HG03280 (cell line): ENCODE measurements around the gene SEC63.
"Not testable (repeated sequence)": the region's sequence is repeated elsewhere in the genome, so short reads cannot be mapped to it uniquely, and the experiment has no call there.

Experiments
- ATAC-seq: cut with Tn5 transposase; IDR thresholded peaks from one replicate; pipeline ENCODE4 v1.9.1; 2021; ENCODE audit warnings: mild to moderate bottlenecking, moderate library complexity; ENCODE audit not compliant: unreplicated experiment

Gene SEC63

GRCh38 chr6:107934229-107934628 is 23.8 kb downstream of the SEC63 start:
- ATAC-seq, result not testable (repeated sequence)

GRCh38 chr6:107932580-107932979 is 25.4 kb downstream of the SEC63 start:
- no peak for ATAC-seq

GRCh38 chr6:107931894-107932293 is 26.1 kb downstream of the SEC63 start:
- ATAC-seq, result no peak

GRCh38 chr6:107928984-107929383 is 29.0 kb downstream of the SEC63 start:
- ATAC-seq, result no peak

GRCh38 chr6:107926697-107927544 is 31.1 kb downstream of the SEC63 start:
- not testable (repeated sequence) for ATAC-seq

- no peak for ATAC-seq
Observed at GRCh38 chr6:107917451-107918375, 40.3 kb downstream of the SEC63 start.

- ATAC-seq, result not testable (repeated sequence)
Observed at GRCh38 chr6:107916961-107917360, 41.0 kb downstream of the SEC63 start.

- ATAC-seq, result no peak
Observed at GRCh38 chr6:107911692-107912091, 46.3 kb downstream of the SEC63 start.

- ATAC-seq, result no peak
Observed at GRCh38 chr6:107894809-107895396, 63.1 kb downstream of the SEC63 start.

GRCh38 chr6:107890431-107890830 is 67.6 kb downstream of the SEC63 start:
- not testable (repeated sequence) for ATAC-seq

- not testable (repeated sequence) for ATAC-seq
Observed at GRCh38 chr6:107885950-107886349, 72.1 kb downstream of the SEC63 start.

GRCh38 chr6:107879941-107880340 is 78.1 kb downstream of the SEC63 start:
- no peak for ATAC-seq

- no peak for ATAC-seq
Observed at GRCh38 chr6:107877968-107878367, 80.0 kb downstream of the SEC63 start.

GRCh38 chr6:107871976-107872375 is 86.0 kb downstream of the SEC63 start:
- ATAC-seq, result no peak

- ATAC-seq, result not testable (repeated sequence)
Observed at GRCh38 chr6:107871512-107871911, 86.5 kb downstream of the SEC63 start.

- ATAC-seq, result no peak
Observed at GRCh38 chr6:107871016-107871415, 87.0 kb downstream of the SEC63 start.

GRCh38 chr6:107870381-107870780 is 87.6 kb downstream of the SEC63 start:
- no peak for ATAC-seq

GRCh38 chr6:107869871-107870270 is 88.1 kb downstream of the SEC63 start:
- ATAC-seq, result no peak

GRCh38 chr6:107868867-107869611 is 89.0 kb downstream of the SEC63 start:
- ATAC-seq, result no peak

GRCh38 chr6:107867302-107867615 is 90.7 kb downstream of the SEC63 start:
- no peak for ATAC-seq
